Measurements from ENCODE around the gene PPP1R27.

The PPP1R27 gene, protein sequence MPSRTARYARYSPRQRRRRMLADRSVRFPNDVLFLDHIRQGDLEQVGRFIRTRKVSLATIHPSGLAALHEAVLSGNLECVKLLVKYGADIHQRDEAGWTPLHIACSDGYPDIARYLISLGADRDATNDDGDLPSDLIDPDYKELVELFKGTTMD

DNA sequence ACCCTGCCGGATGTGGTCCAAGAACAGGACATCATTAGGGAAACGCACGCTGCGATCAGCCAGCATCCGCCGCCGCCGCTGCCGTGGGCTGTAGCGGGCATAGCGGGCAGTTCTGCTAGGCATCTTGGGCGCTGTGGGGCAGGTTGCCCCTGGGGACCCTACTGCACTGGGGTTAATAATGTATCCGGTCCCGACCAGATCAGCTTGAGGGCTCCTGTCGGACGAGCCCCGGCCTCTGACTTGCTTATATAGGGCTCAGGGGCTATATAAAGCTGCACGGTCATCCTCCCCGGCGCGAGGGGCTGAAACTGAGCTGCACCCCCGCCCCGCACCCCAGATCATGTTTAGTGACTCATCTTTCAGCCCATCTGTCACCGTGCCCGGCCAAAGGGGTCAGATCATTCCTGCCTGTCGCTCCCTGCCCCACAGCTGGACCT lies at the start of gene PPP1R27:
TSS of gene PPP1R27 (minus strand) at position 220 of the 437 bp plus-strand sequence. CDS start at position 123, 97 bp downstream.
- DNase-seq: no peak

DNA sequence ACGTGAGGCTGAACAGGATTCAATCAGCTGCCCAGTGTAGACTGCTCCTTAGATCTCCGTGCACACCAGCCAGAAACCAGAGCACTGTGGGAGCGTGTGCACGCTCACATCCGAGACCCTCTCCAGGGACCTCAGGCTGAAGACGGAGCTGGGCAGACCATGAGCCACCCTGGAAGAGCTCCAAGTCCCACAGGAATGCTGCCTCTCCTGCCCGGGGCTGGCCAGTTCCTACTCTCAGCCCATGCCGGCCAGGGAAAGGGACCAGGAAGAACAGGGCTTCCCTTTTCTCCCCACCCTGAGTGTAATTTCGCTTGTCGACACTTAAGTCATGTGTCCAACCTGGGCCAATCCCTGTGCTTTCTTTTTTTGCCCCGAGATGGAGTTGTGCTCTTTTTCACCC lies 49.7 kb upstream of the PPP1R27 start:
- DNase-seq: no peak

DNA sequence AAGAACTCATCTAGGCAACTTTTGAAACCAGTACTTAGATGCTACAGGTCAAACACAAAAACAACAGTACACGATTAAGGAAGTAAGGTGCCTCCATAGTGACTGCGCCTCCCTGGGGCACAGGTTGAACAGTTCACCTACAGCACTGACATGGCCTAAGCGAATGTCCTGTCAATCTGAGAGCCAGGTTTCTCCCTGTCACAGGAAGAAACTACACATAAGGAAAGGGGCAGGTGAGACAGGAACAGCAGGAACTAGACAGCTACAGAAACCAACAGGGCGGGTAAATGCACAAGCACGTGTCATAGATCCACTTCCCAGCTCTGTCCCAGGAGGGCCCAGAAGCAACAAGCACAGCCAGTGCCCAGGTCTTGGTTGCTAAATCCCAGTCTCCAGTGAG lies 44.3 kb upstream of the PPP1R27 start:
- DNase-seq: no peak

DNA sequence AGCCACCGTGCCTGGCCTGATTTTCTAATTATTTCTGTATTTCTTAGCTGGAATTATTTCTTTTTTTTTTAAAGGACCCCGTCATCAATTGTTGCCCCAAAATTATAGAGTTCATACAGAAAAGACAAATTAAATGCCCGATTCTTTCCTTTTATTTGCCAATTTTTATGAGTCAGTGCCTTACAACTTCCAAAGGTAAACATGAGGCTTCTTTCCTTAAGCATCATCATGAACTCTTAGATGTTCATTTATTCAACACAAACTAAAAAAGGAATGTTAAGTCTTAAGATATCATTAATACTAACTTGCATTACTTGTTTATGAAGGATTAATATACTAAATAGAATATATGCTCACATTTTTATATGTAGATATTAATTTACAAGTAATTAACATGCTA lies 43.4 kb upstream of the PPP1R27 start:
- no peak for DNase-seq

DNA sequence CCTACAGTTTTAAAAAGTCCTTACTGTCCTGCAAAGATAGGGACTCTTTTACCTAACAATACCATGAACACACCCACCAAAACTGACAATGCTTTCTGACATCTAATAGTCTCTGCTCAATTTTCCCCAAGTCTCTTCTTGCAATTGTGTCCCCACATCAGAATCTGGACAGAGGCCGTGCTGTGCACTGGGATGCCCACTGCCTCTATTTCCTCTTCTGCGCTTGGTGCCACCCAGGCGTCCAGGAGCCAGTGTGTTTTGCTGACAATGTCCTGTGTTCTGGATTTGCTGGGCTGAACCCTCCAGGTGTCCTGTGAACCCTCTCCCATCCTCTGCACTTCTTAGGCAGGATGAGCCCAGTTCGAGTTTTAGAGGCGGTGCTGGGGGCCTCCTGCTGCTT lies 42.7 kb upstream of the PPP1R27 start:
- no peak for DNase-seq

DNA sequence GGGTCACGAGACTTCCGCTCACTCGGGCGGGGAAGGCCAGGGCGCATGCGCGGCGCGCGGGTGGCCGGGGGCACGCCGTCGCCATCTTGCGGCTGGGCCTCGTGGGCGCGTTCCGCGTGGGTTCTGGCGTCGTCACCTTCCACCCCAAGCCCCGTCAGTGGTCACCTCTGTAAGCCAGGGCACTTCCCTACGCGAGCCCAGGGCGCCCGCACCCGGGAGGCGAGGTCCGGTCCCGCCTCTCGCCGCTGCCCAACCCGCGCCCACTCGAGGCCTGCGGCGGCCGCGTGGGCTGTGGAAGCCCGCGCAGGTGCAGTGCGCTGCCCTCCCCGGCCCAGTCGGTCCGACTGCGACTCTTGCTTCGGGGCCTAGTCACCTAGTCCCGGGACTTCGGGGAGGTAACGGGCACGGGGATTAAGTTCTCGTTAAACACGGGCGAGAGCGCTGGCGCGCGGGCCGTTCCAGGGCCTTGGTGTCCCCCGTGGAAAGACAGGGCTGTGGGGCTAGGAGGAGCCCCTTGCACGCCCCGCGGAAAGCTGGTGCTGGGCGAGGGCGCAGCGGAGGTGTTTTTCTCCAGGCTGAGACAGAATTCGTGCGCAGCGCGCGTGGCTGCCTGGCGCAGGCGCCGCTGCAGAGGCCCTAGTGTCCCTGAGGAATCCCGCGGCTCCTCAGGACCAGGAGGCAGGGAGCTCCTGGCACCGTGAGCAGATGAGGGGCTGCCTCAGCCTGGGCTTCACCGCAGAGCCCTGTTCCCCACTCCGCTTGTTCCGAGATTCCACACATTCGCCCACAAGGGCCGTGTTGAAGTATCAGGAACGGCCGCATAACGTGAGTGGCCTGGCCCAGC lies 36.8 kb upstream of the PPP1R27 start:
- peak; percentile 21 for DNase-seq

DNA sequence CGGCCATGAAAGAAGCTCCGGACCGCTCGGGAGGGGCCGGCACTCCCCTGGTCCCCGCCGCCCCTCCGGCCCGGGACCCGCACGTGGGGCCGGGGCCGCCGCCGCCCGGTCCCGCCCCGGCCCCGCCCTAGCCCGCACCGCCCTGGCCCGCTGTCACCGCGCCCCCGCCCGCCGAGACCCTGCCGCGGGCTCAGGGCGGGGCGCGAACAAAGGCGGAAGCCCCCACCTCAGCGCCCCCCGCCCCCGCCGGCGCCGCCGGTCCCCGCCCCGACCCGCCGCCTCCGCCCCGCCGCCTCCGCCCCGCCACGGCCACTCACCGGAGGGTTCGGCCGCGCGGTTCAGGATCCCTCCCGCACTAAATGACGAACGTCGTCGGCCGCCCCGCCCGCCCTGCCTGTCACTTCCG lies 36.1 kb upstream of the PPP1R27 start, which contains the start of gene ARHGDIA:
TSS of gene ARHGDIA (minus strand) at position 357 of the 406 bp plus-strand sequence. CDS start 1,407 bp downstream, outside the sequence.
- DNase-seq: no peak

DNA sequence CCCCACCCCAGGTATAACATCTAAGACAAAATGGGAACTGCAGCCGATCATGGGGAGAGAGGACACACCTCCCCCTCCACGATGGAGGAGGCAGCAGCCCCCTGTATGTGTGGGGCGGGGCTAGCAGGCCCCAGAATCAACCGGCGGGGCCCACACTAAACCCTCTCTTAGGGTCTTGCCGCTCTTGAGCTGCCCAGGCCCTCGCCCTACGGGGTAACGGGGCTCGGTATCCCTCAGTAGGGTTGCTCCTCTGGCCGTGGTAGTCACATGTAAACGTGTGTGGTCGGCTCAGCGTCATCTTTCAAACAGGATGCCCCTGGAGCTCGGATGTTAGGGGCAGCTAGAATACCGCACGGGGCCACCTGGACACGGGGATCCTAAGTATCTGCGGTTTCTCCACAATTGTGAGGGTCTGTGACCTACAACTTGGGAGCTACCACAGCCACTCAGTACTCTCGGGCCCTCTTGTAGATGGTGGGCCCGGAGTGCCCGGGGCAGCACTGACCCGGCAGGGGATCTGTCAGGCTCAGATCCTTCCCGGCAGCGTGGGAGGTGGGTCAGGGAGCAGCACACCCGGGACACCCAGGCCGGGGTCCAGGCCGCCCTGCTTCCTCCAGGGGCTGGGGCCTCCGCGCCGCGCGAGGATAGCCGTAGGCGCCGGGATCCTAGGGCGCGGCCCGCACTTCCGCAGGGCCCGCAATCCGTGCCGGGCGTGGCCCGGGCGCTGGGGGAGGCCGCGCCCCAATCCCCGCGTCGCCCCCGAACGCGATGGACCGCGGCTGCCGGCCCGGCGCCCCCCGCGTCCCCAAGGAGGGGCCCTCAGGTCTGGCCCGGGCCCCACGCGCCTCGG lies 35.5 kb upstream of the PPP1R27 start:
- no peak for DNase-seq

DNA sequence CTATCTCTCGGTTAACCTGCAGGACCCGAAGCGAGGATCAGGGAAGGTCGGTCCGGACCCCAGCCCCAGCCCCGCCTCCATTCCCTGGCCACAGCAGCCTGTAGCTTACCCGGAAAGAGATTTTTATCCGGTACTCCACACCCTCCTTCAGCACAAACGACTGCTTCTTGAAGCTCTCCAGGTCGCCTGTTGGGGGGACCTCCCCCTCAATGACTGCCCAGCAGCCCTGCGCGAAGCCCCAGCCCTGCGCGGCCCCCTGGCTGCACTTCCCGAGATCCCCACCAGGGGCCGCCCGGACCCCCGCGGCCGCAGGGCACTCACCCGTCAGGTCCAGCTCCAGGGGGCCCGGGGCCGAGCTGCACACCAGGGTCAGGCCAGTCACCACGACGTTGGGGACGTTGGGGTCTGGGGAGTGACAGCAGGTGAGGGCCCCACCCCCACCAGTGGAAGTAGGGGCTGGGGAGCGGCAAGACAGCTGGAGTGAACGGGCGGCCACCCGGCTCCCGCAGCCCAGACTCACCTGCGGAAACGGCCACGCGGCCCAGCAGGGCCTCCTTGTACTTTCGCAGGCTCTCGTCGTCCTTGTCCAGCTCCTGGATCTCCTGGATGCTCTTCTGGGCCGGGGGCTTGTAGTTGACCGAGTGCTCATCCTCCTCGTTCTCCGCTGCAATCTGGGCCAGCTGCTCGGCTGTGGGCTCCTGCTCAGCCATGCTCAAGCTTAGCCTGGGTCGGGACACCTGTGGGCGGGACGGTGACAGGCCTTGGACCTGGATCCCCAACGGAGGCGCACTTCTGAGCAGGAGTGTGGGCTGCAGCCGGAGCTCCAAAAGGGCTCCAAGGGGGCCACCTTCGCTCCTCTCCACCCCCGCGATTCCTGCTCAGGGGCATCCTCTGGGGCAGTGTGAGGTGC lies 34.6 kb upstream of the PPP1R27 start:
- DNase-seq: no peak

DNA sequence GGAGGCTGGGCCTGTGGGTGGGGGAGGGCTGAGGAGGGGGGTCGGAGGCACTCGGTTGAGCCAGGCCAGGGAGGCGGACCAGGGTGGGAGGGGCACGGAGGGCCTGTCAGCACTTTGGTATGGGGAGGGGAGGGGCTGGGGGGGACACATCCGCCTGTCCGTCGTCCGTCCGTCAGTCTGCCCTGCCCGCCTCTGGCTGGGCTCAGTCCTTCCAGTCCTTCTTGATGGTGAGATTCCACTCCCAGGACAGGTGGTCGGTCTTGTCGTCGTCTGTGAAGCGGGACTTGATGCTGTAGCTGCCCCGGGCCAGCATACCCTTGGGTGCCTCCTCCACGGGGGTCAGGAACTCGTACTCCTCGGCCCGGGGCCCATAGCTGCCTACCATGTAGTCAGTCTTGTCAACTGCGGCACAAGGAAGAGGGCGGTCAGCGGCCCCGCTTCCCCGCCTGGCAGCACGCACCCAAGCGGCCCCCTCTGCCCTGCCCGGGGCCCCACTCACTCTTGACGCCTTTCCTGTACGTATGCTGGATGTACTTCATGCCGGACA lies 33.9 kb upstream of the PPP1R27 start:
- DNase-seq: no peak

DNA sequence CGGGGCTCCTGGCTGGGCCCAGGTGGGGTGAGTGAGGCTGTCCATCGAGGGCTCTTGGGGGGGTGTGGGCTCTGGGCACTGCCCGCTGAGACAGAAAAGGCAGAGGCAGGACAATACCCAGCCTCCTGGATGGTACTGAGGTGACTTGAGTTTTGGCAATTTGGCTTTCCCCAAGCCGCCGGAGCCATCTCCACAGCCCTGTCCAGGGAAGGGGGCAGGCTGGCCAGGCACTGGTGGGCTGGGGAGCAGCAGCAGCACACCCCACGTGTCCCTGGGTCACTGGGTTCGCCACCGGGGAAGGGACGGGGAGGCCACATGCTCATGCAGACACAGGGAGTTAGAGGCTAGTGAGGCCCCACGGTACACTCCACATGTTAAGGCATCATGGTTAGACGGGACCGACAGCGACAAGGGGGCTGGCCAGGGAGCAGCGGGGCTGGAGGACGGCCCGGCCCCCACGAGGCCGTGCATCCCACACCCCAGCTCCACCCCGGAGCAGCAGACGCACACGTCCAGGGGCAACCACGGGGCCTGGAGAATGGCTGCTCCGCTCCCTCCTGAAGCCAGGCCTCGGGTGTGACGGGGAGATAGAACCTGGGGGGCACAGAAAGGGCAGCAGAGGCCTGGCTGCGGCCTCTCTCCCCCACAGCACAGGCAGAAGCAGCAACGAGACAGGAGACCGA lies 33.3 kb upstream of the PPP1R27 start:
- DNase-seq: no peak

DNA sequence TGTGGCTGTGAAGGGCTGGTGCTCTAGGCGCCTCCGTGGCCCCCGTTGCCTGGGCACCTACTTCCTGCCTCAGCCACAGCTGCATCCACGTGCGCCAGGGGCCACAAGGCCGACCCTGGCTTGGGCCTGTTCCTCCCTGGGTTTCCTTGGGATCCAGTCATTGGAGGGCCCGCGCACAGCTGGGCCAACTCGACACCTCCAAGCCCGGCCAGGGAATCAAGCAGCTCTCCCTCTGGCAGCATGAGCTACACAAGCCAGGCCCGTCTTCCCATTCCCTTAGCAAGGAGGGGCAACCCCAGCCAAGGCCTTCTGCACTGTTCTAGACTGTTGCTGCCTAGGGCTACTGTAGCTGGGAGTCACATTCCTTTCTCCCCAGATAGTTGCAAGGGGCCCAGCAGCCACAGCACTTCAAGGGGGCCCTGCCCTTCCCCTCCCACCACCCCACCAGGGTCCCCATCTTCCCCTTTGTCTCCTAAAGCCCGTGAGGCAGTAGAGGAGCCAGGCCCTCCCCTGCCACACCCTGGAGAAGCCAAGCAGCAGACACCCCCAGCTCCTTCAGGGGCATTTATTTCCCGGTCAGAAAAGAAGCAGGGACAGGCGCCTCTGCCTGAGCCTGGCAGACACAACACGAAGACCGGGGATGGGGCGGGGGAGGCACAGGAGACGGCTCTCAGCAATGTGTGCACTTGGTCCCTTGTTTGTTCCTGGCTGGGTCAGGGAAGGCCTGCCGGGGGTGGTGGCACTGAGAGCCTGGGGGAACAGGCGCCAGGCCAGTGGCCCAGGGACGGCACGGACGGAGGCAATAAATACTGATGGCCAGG lies 32.5 kb upstream of the PPP1R27 start:
- no peak for DNase-seq

DNA sequence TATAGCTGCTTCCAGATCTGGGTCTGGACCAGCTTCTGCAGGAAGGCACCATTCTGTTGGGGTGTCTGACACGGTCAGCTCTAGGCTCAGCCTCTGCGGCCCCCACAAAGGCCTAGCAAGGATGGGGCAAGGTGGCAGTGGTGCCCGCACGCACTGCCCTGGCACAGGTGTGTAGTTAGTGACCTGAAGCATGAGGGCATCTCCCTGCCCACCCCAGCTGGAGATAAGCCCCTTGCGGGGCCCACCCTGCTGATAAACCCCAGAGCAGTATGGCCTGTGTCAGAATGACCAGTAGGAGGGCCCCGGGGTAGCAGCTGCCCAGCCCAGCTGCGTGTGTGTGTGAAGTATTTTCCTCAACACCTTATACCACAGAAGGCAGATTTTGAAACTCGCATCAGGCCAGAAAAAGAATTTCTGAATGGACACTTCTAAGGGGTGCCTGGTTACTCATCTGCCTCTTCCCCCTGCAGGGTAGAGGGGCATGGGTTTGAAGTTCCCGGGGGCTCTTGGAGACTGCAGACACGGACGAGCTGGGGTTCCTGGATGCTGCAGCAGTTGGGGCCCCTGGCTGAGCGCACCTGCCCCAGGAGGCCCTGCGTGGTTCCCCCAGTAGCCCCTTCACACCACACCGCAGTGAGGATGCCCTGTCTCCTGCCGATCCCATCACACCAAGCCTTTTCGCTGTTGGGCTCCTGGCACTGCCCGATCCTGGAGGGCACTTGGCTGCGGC lies 31.8 kb upstream of the PPP1R27 start:
- no peak for DNase-seq

DNA sequence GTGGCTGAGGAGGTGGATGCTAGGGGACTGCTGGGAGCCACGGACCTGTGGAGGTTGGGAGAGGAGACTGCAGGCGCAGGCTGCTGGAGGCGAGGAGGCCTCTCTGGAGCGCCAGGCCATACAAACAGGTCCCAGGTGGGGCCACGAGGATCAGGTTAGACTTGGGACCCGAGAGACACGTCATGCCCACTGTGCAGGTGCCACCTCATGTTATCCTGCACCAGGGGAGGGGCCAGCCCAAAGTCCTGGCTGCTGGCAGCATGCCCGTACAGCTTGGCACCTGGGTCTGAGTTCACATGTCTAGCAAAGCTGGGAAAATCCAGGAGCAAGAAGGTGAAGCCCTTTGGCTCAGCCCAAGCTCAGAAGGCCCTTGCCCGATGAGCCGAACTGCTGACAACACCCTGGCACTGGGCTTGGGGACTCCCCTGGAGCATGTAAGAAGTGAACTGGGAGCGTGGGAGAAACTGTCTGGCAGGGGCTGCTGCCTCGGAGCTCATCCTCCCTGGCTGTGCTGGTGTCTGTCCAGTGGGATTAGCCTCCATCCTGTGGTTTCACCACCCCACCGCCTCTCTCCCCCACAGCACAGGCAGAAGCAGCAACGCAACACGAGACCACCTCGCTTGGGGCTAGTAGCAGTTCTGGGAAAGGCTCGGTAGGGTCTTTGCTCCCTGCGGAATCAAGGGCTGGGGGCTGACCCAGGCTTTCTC lies 31.0 kb upstream of the PPP1R27 start:
- no peak for DNase-seq

DNA sequence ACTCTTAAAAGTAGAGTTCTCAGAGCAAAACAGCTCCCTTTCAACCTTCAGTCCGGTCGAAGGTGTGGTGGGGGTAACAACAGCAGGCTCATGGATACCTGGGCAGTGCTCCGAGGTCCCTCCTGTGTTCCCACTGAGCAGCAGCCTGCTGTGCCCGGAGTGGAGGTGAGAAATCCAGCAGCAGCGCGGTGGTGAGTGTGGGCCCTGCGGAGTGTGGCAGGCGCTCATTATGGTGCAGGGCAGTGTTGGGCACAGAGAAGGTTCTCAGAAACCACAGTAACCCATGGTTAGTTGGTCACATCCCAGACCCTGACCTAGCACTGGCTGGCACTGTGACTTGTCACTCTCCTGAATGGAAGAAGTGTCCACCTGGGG lies 30.5 kb upstream of the PPP1R27 start:
- no peak for DNase-seq

DNA sequence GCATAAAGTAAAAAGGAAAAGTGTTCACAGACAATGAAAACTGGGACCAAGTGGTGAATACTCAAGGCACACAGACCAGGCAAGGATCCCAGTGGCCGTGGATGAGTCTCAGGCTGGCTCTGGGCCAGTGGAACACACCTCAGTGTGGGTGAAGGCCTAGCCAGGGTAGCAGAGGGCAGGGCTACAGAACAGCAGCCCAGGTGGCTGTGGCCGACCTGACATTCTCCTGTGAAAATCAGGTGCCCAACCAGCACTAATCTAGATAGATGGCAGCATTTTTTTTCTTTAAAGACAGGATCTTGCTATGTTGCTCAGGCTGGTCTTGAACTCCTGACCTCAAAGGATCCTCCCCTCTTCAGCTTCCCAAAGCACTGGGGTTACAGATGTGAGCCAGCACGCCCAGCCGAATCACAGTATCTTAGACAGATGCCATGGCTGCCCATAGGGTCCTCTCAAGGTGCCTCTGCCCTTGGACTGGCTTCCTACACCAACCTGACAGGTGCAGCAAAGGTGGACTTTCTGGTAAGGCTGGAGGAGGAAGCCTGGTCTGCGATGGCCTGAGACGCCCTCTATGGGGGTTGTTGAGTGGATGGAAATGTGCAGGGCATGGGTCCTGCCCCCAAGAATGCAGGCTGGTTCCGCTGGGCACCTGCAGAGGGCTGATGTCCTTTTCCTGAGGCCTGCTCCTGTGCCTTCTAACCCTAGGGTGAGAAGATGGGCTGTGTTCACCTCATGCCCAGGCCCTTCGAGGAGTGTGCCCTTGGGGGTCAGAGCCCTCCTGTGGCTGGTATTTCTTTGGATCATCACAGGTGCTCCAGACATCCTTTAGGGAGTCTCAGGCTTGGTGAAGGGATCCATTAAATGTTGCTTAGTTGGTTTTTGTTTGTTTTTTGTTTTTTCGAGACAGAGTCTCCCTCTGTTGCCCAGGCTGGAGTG lies 29.3 kb upstream of the PPP1R27 start:
- DNase-seq: no peak

DNA sequence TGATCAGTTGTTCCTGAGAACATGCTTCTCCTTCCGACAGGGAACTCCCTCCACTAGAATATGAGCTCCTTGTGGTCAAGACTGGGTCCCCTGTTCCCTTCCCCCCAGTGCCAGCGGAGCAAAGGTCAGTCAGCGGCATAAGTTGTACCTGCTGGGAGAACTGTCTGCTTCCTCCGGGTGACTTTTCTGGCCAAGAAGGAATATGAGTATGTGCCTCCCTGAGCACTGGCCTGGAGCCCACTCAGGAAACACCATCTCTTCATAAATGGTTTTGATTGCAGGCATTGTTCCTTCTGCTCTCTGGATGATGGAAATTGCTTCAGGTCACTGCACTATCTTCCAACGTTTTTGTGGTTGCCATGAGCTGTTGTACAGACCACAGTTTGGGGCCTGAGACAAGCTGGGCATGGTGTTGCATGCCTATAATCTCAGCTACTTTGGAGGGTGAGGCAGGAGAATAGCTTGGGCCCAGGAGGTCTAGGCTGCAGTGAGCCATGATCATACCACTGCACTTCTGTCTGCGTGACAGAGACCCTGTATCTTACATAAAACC lies 28.3 kb upstream of the PPP1R27 start:
- no peak for DNase-seq

Measured in NCI-H187 treated with DMSO at 0.1 percent for 48 hours (cell line).